ENCODE results near the gene NR1I3.

Gene NR1I3

GRCh38 chr1:161193561-161194235 lies 44.3 kb downstream of the NR1I3 start:
- DNase-seq, result no peak

DNA sequence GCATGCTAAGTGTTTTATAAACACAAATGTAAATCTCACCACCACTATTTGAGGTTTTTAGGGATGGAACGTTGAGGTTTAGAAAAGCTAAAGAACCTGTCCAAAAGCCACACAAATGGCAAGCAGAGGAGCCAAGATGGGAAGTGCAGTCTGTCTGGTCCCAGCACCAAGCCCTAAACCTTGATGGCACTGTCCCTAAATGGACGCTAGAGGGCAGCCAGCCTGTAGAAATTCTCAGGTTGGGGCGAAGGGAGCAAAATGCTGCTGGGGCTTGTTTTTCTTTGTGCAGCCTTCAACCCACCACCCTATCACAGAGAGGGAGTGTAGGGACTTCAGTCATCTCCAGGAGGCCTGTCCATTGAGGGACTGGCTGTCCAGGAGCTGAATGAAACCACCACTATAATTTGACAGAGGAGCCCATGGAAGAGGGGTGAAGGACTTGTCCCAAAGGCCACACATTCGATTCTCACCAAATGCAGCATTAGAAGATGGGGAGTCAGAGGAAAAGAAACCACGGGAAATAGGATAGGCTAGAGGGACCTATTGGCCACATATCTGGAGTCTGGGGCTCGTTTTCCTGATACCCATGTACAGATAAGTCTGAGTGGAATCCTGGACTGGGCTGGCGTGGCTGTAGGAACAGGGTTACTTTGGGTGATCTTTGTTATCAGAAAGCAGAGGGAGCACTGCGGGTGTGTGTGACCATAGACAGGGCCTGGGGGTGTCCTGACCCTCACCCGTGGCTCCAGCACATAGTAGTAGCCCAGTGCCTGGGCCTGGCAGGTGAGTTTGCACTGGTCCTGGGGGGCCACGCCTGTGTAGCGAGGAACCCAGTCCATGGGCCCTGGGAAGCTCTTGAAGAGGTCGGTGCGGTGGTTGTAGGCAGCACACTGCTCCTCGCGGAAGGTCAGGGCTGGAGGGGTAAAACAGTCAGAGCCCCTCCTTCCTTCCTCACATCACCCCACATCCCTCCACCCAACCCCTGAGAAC lies 45.2 kb downstream of the NR1I3 start:
- DNase-seq, result peak in 4 of 5 experiments; percentile 41 to 82 (median 48)

GRCh38 chr1:161191971-161192370 lies 46.0 kb downstream of the NR1I3 start:
- DNase-seq, result no peak

GRCh38 chr1:161190962-161191521 lies 47.0 kb downstream of the NR1I3 start:
- DNase-seq, result no peak

- DNase-seq, result no peak
Observed at GRCh38 chr1:161189036-161189435, 49.0 kb downstream of the NR1I3 start.

DNA sequence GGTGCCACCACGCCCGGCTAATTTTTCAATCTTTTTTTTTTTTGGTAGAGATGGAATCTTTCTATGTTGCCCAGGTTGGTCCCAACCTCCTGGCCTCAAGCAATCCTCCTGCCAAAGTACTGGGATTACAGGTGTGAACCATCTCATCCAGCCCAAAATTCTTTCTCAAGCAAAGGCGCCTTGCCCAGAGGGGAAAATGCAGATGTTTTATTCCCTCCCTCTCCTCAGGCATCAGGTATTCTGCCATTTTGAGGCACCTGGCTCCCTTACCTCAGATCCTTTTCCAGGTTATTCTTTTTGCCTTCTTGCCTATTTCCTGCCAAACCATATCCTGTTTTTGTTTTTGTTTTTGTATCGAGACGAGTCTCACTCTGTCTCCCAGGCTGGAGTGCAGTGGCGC lies 49.6 kb downstream of the NR1I3 start:
- no peak for DNase-seq

GRCh38 chr1:161187311-161187710 lies 50.7 kb downstream of the NR1I3 start:
- no peak for DNase-seq

GRCh38 chr1:161185732-161186311 lies 52.2 kb downstream of the NR1I3 start:
- DNase-seq, result no peak

DNA sequence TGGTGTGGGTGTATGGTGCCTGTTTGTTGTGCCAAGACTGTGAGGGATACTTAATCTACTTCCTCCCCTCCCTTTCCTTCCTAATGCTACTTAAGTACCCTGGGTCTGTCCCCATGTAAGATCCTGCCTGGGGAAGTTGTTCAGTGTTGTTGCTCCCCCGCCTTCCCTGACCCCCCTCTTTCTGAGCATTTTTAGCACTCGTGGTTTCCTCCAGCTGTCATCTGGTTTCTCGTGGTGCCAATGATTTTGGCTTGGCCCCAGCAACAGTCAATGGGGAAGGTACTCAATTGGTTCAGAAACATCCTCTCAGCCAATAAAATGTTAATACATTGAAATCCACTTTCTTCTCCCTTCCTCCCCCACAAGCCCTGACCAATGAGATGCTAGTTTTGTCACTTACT lies 52.7 kb downstream of the NR1I3 start:
- peak in 4 of 5 experiments; percentile 28 to 96 (median 74) for DNase-seq

DNA sequence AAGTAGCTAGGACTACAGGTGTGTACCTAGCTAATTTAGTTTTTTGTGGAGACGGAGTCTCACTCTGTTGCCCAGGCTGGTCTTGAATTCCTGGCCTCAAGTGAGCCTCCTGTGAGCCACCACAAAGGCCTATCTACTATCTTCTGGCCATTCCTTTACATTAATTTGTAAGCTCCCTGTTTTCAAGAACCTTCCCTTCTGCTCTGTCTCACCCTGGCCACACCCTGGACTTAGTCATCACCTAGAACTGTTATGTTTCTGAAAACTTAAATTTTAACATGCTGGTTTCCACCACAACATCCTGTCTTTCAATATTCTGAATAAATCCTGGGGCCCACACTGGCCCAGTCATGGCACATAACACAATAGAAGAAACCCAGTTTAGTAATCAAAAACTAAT lies 55.8 kb downstream of the NR1I3 start:
- peak in 3 of 5 experiments; percentile 37 to 92 (median 39) for DNase-seq

DNA sequence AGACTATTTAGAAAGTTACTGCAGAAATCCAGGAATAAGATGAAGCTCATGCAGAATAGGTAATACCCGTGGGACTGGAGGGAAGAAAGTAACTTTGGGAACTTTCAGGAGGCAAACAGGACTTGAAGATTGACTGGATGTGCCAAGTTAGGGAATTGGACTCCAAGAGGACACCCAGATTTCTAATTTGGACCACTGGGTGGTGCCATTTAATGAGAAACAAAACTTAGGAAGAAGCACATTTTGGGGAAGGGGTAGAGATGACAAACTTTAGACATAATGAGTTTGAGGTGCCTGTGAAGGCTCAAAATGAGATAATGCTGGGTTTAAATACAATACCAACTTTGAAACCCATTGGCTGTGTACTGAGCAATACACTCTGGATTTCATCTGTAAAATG lies 57.4 kb downstream of the NR1I3 start:
- DNase-seq, result no peak

GRCh38 chr1:161179698-161180097 lies 58.3 kb downstream of the NR1I3 start:
- no peak for DNase-seq

Data from T-helper 2 cell (primary cell).